ENCODE results near the gene DIS3.

The DIS3 gene

GRCh38 chr13:72757792-72758535 lies 23.7 kb downstream of the DIS3 start:
- Histone ChIP-seq H3K56ac (ENCODE audit: low read length) (no peak overlapping the region), H3K23ac (ENCODE audit: low read length) (no peak overlapping the region), H3K4me3 (ENCODE audit: low read length) (no peak overlapping the region), H3K27ac (ENCODE audit: low read depth, low read length) (no peak overlapping the region), H3K9ac (ENCODE audit: low read length) (no peak overlapping the region), H3K79me1 (ENCODE audit: low read length) (no peaks in the 10 kb centered on the region), H3K27me3 (ENCODE audit: insufficient read depth, low read length, poor library complexity) (no peaks in the 10 kb centered on the region), H2AK5ac (ENCODE audit: low read length) (no peak overlapping the region), H3K36me3 (ENCODE audit: control insufficient read depth, insufficient read depth, low read length) (peaks cover 2% of the 10 kb centered on the region), H3K18ac (ENCODE audit: low read length) (no peak overlapping the region), H3K4ac (ENCODE audit: low read depth, low read length) (no peak overlapping the region), H3K4me2 (ENCODE audit: low read length) (no peak overlapping the region), H2BK120ac (ENCODE audit: low read depth, low read length) (no peak overlapping the region), H3K79me2 (ENCODE audit: control insufficient read depth, insufficient read depth, low read length) (no peaks in the 10 kb centered on the region), H4K8ac (ENCODE audit: low read depth, low read length) (no peak overlapping the region), H2BK15ac (replicated peaks; ENCODE audit: low read depth) (no peak overlapping the region), H2BK5ac (ENCODE audit: low read length) (no peak overlapping the region), H4K5ac (ENCODE audit: low read length) (no peak overlapping the region), H3K4me1 (ENCODE audit: control insufficient read depth, low read depth, low read length) (no peaks in the 10 kb centered on the region)
- no CpG with 5 or more reads among the region's 4 CpGs for WGBS (ENCODE audit: extremely low coverage, insufficient coverage, low lambda C conversion rate)
- DNase-seq, result no peak

GRCh38 chr13:72754111-72754510 lies 27.6 kb downstream of the DIS3 start:
- Histone ChIP-seq H3K36me3 (ENCODE audit: control insufficient read depth, insufficient read depth, low read length) (peaks cover 3% of the 10 kb centered on the region), H3K56ac (ENCODE audit: low read length) (no peak overlapping the region), H3K27me3 (ENCODE audit: insufficient read depth, low read length, poor library complexity) (no peaks in the 10 kb centered on the region), H3K4ac (ENCODE audit: low read depth, low read length) (no peak overlapping the region), H2AK5ac (ENCODE audit: low read length) (no peak overlapping the region), H3K4me3 (ENCODE audit: low read length) (no peak overlapping the region), H3K79me2 (ENCODE audit: control insufficient read depth, insufficient read depth, low read length) (no peaks in the 10 kb centered on the region), H2BK5ac (ENCODE audit: low read length) (no peak overlapping the region), H2BK120ac (ENCODE audit: low read depth, low read length) (no peak overlapping the region), H3K4me1 (ENCODE audit: control insufficient read depth, low read depth, low read length) (no peaks in the 10 kb centered on the region), H4K8ac (ENCODE audit: low read depth, low read length) (no peak overlapping the region), H3K4me2 (ENCODE audit: low read length) (no peak overlapping the region), H3K79me1 (ENCODE audit: low read length) (peaks cover 1% of the 10 kb centered on the region), H3K23ac (ENCODE audit: low read length) (no peak overlapping the region), H4K5ac (ENCODE audit: low read length) (no peak overlapping the region), H2BK15ac (replicated peaks; ENCODE audit: low read depth) (no peak overlapping the region), H3K18ac (ENCODE audit: low read length) (no peak overlapping the region), H3K27ac (ENCODE audit: low read depth, low read length) (no peak overlapping the region), H3K9ac (ENCODE audit: low read length) (no peak overlapping the region)
- DNase-seq, result no peak
- WGBS (ENCODE audit: extremely low coverage, insufficient coverage, low lambda C conversion rate), result no CpG with 5 or more reads among the region's 6 CpGs

- no peak overlapping the region for H3K23ac ChIP-seq (ENCODE audit: low read length)
- DNase-seq, result no peak
- H3K56ac ChIP-seq (ENCODE audit: low read length), result no peak overlapping the region
- H2BK120ac ChIP-seq (ENCODE audit: low read depth, low read length), result no peak overlapping the region
- H3K4ac ChIP-seq (ENCODE audit: low read depth, low read length), result no peak overlapping the region
- H2BK5ac ChIP-seq (ENCODE audit: low read length), result no peak overlapping the region
- H3K36me3 ChIP-seq (ENCODE audit: control insufficient read depth, insufficient read depth, low read length), result peaks cover 7% of the 10 kb centered on the region
- H3K79me1 ChIP-seq (ENCODE audit: low read length), result peaks cover 1% of the 10 kb centered on the region
- no peak overlapping the region for H3K4me3 ChIP-seq (ENCODE audit: low read length)
- H3K79me2 ChIP-seq (ENCODE audit: control insufficient read depth, insufficient read depth, low read length), result no peaks in the 10 kb centered on the region
- no peak overlapping the region for H4K8ac ChIP-seq (ENCODE audit: low read depth, low read length)
- H2BK15ac ChIP-seq (replicated peaks; ENCODE audit: low read depth), result no peak overlapping the region
- H2AK5ac ChIP-seq (ENCODE audit: low read length), result no peak overlapping the region
- H3K27me3 ChIP-seq (ENCODE audit: insufficient read depth, low read length, poor library complexity), result no peaks in the 10 kb centered on the region
- no peak overlapping the region for H3K9ac ChIP-seq (ENCODE audit: low read length)
- H3K18ac ChIP-seq (ENCODE audit: low read length), result no peak overlapping the region
- H4K5ac ChIP-seq (ENCODE audit: low read length), result no peak overlapping the region
- no peak overlapping the region for H3K4me2 ChIP-seq (ENCODE audit: low read length)
- H3K27ac ChIP-seq (ENCODE audit: low read depth, low read length), result no peak overlapping the region
- H3K4me1 ChIP-seq (ENCODE audit: control insufficient read depth, low read depth, low read length), result no peaks in the 10 kb centered on the region
These were observed 30.5 kb downstream of the DIS3 start for GRCh38 chr13:72751220-72751619.

GRCh38 chr13:72745260-72745659 lies 36.4 kb downstream of the DIS3 start:
- no peak overlapping the region for H3K9ac ChIP-seq (ENCODE audit: low read length)
- H3K36me3 ChIP-seq (ENCODE audit: control insufficient read depth, insufficient read depth, low read length), result peaks cover 4% of the 10 kb centered on the region

GRCh38 chr13:72740015-72740414 lies 41.7 kb downstream of the DIS3 start:
- no peak overlapping the region for H3K9ac ChIP-seq (ENCODE audit: low read length)

More at GRCh38 chr13:72745260-72745659, 36.4 kb downstream of the DIS3 start:
- H3K4me2 ChIP-seq (ENCODE audit: low read length), result no peak overlapping the region
- no peak overlapping the region for H3K4me3 ChIP-seq (ENCODE audit: low read length)
- WGBS (ENCODE audit: extremely low coverage, insufficient coverage, low lambda C conversion rate), result no CpG with 5 or more reads among the region's 1 CpG
- H3K23ac ChIP-seq (ENCODE audit: low read length), result no peak overlapping the region
- no peak overlapping the region for H3K56ac ChIP-seq (ENCODE audit: low read length)
- no peaks in the 10 kb centered on the region for H3K4me1 ChIP-seq (ENCODE audit: control insufficient read depth, low read depth, low read length)
- no peak overlapping the region for H3K18ac ChIP-seq (ENCODE audit: low read length)
- no peak overlapping the region for H3K27ac ChIP-seq (ENCODE audit: low read depth, low read length)
- H4K5ac ChIP-seq (ENCODE audit: low read length), result no peak overlapping the region
- H3K79me2 ChIP-seq (ENCODE audit: control insufficient read depth, insufficient read depth, low read length), result no peaks in the 10 kb centered on the region
- no peak overlapping the region for H2BK120ac ChIP-seq (ENCODE audit: low read depth, low read length)
- H3K79me1 ChIP-seq (ENCODE audit: low read length), result no peaks in the 10 kb centered on the region
- DNase-seq, result no peak
- no peak overlapping the region for H3K4ac ChIP-seq (ENCODE audit: low read depth, low read length)
- no peak overlapping the region for H4K8ac ChIP-seq (ENCODE audit: low read depth, low read length)
- no peak overlapping the region for H2BK15ac ChIP-seq (replicated peaks; ENCODE audit: low read depth)
- no peak overlapping the region for H2BK5ac ChIP-seq (ENCODE audit: low read length)
- no peak overlapping the region for H2AK5ac ChIP-seq (ENCODE audit: low read length)
- no peaks in the 10 kb centered on the region for H3K27me3 ChIP-seq (ENCODE audit: insufficient read depth, low read length, poor library complexity)

GRCh38 chr13:72737033-72737432 lies 44.7 kb downstream of the DIS3 start:
- no peaks in the 10 kb centered on the region for H3K4me1 ChIP-seq (ENCODE audit: control insufficient read depth, low read depth, low read length)
- no peaks in the 10 kb centered on the region for H3K79me1 ChIP-seq (ENCODE audit: low read length)
- H2BK5ac ChIP-seq (ENCODE audit: low read length), result no peak overlapping the region
- no peak overlapping the region for H3K27ac ChIP-seq (ENCODE audit: low read depth, low read length)
- no peaks in the 10 kb centered on the region for H3K79me2 ChIP-seq (ENCODE audit: control insufficient read depth, insufficient read depth, low read length)
- no peak overlapping the region for H2AK5ac ChIP-seq (ENCODE audit: low read length)
- no peak overlapping the region for H3K18ac ChIP-seq (ENCODE audit: low read length)
- H2BK15ac ChIP-seq (replicated peaks; ENCODE audit: low read depth), result no peak overlapping the region
- no peak overlapping the region for H3K4me3 ChIP-seq (ENCODE audit: low read length)
- H3K9ac ChIP-seq (ENCODE audit: low read length), result no peak overlapping the region
- H4K5ac ChIP-seq (ENCODE audit: low read length), result no peak overlapping the region
- H3K4ac ChIP-seq (ENCODE audit: low read depth, low read length), result no peak overlapping the region
- WGBS (ENCODE audit: extremely low coverage, insufficient coverage, low lambda C conversion rate), result no CpG with 5 or more reads among the region's 3 CpGs
- H3K36me3 ChIP-seq (ENCODE audit: control insufficient read depth, insufficient read depth, low read length), result no peaks in the 10 kb centered on the region
- H3K23ac ChIP-seq (ENCODE audit: low read length), result no peak overlapping the region
- no peaks in the 10 kb centered on the region for H3K27me3 ChIP-seq (ENCODE audit: insufficient read depth, low read length, poor library complexity)
- no peak for DNase-seq
- no peak overlapping the region for H3K4me2 ChIP-seq (ENCODE audit: low read length)
- no peak overlapping the region for H4K8ac ChIP-seq (ENCODE audit: low read depth, low read length)
- H2BK120ac ChIP-seq (ENCODE audit: low read depth, low read length), result no peak overlapping the region
- no peak overlapping the region for H3K56ac ChIP-seq (ENCODE audit: low read length)

More at GRCh38 chr13:72740015-72740414, 41.7 kb downstream of the DIS3 start:
- Histone ChIP-seq H4K8ac (ENCODE audit: low read depth, low read length) (no peak overlapping the region), H3K23ac (ENCODE audit: low read length) (no peak overlapping the region), H3K79me1 (ENCODE audit: low read length) (no peaks in the 10 kb centered on the region), H3K4ac (ENCODE audit: low read depth, low read length) (no peak overlapping the region), H3K79me2 (ENCODE audit: control insufficient read depth, insufficient read depth, low read length) (no peaks in the 10 kb centered on the region), H2BK5ac (ENCODE audit: low read length) (no peak overlapping the region), H3K56ac (ENCODE audit: low read length) (no peak overlapping the region), H3K27me3 (ENCODE audit: insufficient read depth, low read length, poor library complexity) (no peaks in the 10 kb centered on the region), H2BK15ac (replicated peaks; ENCODE audit: low read depth) (no peak overlapping the region), H3K27ac (ENCODE audit: low read depth, low read length) (no peak overlapping the region), H3K36me3 (ENCODE audit: control insufficient read depth, insufficient read depth, low read length) (no peaks in the 10 kb centered on the region), H3K4me3 (ENCODE audit: low read length) (no peak overlapping the region), H3K18ac (ENCODE audit: low read length) (no peak overlapping the region), H2AK5ac (ENCODE audit: low read length) (no peak overlapping the region), H3K4me2 (ENCODE audit: low read length) (no peak overlapping the region), H3K4me1 (ENCODE audit: control insufficient read depth, low read depth, low read length) (no peaks in the 10 kb centered on the region), H2BK120ac (ENCODE audit: low read depth, low read length) (no peak overlapping the region), H4K5ac (ENCODE audit: low read length) (no peak overlapping the region)
- DNase-seq, result no peak
- WGBS (ENCODE audit: extremely low coverage, insufficient coverage, low lambda C conversion rate), result no CpG with 5 or more reads among the region's 1 CpG

Measured in mesendoderm (in vitro differentiated cells).